ENCODE data around the gene POLN.

Gene POLN

DNA sequence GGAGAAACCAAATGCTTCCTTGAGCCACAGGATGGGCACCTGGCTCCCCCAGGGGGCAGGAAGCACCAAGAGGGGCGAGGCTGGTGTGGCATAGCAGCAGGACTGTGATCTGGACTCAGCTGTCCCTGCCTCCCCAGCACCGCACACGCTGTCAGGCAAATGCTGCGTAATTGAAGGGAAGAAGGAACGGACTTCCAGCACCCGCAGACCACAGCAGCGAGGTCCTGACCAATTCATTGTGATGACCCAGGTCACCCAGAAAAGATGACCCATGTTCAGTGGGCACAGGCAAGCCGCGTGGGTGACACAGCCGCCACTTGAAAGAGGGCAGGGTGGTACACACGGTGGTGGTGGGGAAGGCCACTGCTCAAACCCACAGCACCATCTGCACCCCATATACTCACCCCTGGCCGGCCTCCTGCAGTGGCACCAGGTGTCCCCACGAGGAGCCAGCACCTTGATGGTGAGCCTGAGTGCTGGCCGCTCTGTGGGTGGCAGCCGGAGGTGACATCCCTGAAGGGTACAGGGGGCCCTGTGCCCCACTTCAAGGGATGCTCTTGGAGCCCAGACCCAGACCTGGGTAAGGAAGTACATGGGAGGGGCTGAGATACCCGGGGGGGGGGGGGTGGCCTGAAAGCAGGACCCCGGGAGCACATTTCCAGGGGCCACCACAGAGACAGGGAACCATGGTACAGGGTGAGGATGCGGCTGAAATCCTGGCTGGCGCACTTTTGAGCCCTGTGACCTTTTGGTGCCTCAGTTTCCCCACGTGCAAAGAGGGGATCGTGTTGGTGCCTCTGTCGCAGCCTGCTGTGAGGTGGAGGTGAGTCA lies 171.3 kb downstream of the POLN start:
- DNase-seq (ENCODE audit: low read depth): no peak

- no peak for DNase-seq (ENCODE audit: low read depth)
Measured at GRCh38 chr4:2069986-2070385, 171.9 kb downstream of the POLN start.

DNA sequence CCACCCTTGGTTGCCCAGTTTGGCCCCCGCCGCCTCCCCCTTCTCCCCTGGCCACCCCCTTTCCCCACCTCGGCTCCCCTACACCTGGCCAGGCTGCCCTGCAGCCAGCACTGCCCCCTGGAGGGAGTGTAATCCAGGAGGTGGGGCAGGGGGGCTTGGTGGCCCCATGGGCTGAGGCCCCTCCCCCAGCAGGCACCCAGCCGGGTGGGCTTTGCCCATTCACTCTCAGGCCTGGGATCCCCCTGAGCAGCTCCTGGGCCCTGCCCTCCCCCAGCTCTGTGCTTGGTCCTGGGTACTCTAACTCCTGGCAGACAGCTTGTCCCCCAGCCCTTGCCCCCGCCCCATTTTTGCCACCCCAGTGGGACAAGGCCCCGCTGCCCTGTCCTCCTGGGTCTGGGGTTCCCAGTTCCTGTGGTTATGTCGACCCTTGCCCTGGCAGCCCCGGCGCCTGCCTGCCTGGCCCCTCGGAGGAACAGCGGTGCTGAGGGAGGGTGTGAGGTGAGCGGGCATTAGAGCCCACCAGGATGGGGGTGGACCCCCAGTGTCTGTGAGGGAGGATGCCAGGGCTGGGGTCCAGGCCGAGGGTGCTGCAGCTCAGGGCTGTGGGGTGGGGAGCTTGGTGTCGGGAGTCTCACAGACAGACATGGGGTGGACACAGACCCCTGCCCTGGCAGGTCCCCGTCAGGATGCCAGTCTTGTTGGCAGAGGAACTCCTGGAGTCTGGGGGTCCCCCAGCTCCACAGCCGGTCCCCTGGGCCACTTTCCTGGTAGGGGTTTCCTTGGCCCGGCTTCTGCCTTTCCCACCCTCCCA lies 172.6 kb downstream of the POLN start:
- DNase-seq (ENCODE audit: low read depth): no peak

DNA sequence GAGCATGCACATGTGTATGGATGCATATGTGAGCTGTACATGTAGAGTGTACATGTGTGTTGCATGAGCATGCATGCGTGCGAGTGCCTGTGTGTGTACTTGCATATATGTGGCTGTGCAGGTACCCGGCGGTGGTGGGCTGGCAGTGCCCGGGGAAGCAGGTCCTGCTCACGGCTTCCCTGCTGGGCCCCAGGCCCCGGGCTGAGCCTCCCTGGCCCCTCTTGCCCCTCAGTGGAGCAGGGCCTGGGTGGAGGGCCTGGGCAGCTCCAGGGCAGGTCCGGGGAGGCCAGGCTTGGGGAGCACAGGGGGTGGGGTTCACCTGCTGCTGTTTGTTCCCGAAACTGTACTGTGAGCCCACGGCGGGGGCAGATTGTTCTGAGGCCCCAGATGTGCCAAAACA lies 173.4 kb downstream of the POLN start:
- DNase-seq (ENCODE audit: low read depth): no peak

DNA sequence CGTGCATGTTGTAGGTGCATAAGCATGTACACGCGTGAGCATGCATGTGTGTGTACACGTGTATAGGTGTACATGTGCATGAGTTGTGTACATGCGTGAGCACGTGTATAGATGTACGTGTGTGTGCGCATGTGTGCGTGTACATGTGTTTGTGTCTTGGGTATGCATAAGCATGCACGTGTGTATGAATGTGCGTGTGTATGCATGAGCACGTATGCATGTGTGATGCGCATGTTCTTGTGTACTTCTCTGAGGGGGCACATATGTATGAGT lies 173.8 kb downstream of the POLN start:
- no peak for DNase-seq (ENCODE audit: low read depth)

DNA sequence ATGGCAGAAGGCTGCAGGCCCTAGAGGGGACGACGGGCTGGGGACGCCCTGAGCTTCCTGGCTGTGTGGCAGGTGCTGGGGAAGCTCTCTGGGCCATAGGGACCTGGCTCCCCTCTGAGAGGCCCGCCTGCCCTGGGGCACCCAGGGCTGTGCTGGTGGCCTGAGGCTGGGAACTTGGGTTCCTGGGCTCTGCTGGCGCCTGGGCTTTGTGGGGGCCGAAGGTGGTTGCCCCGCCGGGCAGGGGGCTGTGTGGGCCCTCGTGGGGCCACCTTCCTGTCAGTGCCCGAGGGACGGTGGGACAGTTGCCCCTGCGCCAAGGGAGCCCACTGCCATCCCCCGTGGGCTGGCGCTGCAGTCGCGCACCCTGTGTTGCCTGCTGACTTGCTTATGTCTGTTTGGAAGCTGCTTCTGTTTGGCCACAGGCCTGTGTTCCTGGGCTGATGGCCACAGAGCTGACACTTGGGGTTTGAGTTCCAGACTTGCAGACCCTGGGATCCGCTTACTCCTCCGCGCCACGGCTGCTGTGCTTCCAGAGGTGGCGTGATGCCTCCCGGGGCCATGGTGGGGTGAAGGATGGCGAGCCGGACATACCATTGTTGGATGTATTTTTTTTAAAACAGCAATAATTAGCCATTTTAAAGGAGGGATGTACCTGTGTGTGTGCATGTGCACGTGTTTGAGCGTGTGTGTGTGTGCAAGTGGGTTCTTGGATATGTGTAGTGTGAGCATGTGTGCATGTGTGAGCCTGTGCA lies 174.3 kb downstream of the POLN start:
- DNase-seq (ENCODE audit: low read depth): no peak

GRCh38 chr4:2066571-2067445 lies 175.1 kb downstream of the POLN start:
- DNase-seq (ENCODE audit: low read depth): no peak

DNA sequence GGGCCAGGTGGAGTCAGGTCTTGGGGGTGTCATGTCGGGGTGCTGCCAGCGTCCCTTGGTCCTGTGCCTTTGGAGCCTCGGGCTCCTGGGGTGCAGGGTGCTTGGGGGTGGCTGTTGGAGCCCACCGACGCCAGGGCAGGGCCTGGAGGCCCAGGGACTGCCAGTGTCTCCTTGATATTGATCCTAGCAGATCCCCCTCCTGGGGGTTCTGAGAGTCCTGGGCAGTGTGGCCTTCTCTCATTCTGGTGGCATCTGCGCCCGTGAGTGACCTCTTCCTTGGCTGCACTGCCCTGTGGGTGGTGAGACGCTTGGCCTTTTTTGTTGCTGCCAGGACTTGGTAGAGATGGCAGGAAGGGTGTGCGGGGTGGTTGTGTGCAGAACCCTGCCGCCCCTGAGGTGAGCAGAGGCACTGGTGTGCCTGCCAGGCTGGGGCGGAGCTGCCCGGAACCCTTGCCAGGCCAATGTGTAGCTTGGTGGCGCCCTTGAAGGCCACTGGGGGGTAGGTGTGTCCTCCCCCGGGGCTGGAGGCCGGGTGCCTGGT lies 175.8 kb downstream of the POLN start:
- no peak for DNase-seq (ENCODE audit: low read depth)

DNA sequence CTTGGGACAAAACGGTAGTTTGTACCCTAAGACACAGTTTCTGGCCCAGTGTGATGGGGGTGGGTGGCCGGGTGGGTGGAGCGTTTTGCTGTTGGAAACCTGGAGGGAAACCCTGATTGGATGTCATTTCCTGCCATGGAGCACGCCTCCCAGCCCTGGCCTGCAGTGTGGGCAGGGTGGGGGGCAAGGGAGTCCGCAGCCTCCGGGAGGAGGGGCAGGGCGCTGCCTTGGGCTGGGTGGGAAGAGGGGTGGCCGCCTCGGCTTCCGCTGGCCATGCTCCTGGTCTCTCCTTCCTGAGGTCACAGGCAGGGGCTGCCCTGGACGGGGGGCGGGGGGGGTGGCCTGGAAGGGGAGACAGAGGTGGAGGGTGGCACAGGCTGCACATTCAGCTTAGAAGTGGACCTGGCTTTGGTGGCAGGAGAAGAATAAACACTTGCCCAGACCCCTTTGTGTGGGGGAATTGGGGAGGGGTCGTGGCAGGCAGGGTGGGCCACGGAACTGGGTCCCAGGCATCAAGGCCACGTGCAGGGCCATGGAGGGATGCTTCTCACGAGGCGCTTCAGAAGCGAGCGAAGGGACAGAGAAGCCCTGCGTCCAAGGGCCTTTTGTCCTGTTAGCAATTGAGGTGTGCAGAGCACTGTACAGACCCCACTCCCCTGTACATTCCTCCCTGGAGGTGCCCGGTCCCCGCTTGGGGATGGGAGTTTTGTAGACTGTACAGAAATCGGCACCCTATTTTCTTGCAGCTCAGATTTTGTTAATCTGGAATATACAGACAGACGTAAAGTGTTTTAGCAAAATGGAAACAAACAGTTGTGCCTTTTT lies 176.6 kb downstream of the POLN start:
- no peak for DNase-seq (ENCODE audit: low read depth)

GRCh38 chr4:2064276-2064991 lies 177.5 kb downstream of the POLN start:
- DNase-seq (ENCODE audit: low read depth): no peak

DNA sequence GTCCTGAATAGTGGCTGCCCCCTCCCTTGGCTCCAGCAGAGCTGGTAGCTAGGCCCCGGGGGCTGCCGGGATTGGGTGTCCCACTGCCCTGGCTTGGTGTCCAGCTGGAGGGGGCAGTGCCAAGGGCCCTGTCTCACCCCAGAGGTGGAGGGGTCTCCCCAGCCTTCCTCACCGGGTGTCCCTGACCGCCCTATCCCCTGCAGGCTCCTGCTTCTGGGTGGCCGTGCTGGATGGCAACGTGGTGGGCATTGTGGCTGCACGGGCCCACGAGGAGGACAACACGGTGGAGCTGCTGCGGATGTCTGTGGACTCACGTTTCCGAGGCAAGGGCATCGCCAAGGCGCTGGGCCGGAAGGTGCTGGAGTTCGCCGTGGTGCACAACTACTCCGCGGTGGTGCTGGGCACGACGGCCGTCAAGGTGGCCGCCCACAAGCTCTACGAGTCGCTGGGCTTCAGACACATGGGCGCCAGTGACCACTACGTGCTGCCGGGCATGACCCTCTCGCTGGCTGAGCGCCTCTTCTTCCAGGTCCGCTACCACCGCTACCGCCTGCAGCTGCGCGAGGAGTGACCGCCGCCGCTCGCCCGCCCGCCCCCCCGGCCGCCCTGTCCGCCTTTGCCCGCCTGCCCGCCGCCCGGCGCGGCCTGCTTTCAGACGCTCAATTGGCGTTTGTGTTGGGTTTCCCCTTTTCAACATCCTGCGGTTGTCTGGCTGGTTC lies 178.2 kb downstream of the POLN start:
- DNase-seq (ENCODE audit: low read depth): no peak

GRCh38 chr4:2062808-2063524 lies 179.0 kb downstream of the POLN start:
- DNase-seq (ENCODE audit: low read depth): no peak

DNA sequence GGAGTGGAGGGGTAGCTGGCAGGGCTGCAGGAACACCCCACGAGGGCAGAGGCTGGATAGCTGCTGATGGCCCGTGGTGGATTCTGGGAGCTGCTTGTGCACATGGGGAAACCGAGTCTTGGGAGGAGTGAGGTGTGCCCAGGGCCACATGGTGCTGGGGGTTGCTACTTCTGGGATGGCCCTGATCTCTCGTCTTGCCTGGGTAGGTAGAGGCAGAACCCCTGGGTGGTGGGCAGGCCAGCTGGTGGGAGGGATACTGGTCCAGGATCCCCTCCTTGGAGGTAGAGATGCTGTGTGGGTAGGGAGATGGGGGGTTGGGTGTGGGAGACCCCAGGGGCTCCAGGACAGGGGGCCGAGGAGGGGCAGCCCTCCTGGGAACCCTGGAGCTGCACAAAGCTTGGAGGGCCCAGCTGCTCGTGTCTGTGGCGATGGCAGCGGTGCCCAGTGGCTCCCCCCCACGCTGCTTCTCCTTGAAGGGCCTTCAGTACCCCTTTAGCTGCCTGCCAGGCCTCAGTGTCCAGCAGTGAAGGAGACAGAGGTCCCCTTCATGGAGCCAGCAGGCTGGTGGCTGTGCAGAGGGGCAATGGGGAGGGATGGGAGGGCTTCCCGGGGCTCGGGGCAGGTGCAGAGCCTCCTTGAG lies 179.6 kb downstream of the POLN start:
- no peak for DNase-seq (ENCODE audit: low read depth)

GRCh38 chr4:2061186-2062131 lies 180.5 kb downstream of the POLN start:
- no peak for DNase-seq (ENCODE audit: low read depth)

GRCh38 chr4:2060611-2061185 lies 181.2 kb downstream of the POLN start:
- DNase-seq (ENCODE audit: low read depth): no peak

DNA sequence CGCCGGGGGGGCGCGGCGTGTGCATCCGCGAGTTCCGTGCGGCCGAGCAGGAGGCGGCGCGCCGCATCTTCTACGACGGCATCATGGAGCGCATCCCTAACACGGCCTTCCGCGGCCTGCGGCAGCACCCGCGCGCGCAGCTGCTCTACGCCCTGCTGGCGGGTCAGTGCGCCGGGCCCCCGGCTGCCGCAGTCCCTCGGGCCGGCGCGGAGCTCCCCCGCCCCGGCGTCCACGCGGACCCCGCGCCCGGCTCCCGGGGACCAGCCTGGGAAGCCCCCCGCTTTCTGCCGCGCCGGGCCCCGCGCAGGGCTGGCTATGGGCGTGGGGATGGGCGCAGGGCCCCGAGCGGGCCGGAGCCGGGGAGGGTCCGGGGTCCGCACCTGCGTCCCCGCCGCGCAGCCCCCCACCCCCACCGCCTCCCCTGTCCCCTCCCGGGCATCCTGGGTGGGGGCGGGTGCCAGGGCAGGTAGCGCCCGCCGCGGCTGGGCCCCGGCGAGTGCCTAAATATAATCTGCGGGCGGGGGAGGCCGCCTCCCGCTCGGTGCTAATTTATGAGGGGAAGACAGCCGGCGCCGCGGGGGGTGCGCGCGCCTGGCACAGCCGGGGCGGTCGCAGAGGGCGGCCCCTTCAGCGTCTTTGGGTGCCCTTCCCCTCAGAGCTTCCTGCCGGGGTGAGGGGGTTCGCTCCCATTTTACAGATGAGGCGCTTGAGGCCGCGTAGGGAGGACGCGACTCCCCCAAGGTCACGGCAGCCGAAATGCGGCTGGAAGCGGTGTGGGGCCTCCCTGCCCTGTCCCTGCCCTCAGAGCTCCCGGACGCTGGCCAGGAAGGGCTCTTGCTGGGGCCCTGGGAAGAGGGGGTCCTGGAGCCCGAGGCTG lies 182.0 kb downstream of the POLN start:
- no peak for DNase-seq (ENCODE audit: low read depth)

Data from HS-27A (cell line).